Endothelial cell of hepatic sinusoid (primary cell): ENCODE results near the gene KMT5B.

ENCODE experiments used
- in situ Hi-C: cut with HindIII; loops from 2 replicates; pipeline ENCODE4 v1.10.0; 2017; ENCODE audit warnings: low sequenced_read_pairs

Gene KMT5B

DNA sequence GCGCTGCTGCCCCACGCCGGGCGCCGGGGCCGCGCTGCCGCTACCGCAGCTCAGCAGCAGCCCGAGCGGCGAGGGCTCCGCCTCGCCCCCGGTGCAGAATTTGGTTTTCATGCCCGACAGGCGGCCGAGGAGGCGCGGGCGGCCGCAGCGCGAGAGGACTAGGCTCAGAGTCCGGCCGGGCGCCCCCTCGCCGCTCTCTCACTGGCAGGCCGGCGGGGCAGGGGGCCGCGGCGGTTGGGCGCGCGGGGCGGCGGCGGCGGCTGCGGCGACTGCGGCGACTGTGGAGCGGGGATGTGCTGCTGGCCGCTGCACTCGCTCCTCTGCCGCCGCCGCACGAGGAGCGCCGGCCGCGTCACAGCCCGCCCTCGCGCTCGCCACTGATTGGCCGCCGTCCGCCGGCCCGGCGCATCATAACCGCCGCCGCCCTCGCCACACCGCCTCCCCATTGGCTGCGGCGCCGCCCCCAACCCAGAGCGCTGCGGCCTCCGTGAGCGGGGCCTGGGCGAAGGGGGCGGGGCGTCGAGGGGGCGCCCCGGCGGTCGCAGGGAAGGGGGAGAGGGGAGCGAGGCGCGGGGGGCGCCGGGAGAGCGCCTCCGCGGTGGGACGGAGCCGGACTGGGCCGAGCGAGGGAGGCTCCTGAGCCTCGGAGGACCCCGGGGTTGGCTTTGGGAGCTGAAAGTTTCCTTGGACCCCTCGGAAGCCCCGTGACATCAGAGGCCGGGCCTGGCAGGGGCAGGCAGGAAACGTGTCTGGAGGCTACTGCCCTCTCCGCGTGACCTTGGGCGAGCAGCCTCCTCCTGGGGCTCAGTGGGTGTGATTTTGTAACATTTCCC is 91.8 kb downstream of the KMT5B start, which contains the start of gene CHKA:
TSS of gene CHKA (minus strand) at position 322 of the 833 bp plus-strand sequence. CDS start at position 111, 211 bp downstream.
- in situ Hi-C loops: no loop called here

DNA sequence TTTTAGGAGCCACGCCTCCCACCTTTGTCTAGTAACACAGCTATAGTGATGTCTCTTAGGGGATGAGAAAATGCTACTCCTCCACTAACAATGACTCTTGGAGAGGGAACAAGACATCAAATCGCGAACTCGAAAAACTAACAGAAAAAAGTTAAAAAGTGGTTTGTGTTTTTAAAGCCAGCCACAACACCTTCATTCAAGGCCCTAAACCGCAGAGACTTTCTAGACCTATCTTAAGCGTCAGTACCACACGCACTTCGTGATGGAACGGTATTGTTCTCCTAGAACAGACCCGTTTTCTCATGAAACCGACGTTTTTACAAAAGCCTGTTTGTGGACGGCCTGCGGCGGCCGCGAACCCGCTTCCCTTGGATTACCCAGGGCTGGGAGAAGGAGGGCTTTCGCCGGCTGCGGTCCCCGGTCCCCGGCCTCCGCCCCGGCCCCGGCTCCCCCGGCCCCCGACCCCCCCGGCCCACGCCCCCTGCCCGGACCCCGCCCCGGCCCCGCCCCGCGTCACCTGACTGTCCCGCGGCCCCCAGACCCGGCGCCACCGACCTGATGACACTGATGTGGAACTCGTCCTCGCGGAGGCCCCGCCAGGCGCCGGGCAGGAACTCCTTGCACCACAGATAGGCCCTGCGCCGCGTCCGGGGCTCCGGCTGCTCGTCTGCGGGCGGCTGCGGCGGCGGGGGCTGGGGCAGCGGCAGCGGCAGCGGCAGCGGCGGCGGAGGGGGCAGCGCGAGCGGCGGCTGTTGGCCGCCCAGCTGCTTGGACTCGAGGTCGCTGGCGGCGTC is 92.6 kb downstream of the KMT5B start:
- in situ Hi-C loops: no loop called here

DNA sequence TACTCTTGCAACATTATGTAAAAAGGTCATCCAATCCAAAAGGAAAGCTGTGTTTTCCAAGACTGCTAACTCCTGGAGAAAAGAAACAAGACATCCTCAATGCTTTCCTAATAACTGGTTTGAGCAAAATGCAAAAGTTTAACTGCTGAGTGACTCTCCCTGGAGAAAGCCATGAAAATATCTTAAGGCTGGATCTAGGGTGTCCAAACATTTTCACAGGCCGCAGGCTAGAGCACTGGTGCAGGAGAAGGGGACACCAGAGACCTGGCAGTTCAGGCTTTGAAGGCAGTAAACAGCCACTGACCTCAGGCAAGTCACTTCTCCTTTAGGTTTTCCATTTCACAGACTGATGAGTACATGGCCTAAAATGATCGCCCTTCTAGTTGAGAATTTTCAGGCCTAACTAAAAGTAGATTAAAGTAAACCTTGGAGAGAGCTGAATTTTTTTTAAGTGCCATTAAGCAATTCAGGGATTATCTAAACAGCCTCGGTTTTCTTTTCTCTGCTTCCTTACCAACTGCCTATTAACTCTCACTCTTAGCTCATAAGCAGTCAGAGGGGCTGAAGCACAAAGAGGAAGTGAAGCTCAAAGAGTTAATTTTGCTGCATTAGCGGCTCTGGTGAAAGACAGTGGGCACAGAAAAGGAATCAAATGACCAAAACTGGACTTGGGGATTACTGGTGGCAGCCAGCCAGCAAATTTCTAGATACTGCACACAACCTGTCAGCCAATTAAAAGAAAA is 94.2 kb downstream of the KMT5B start:
- in situ Hi-C loops: no loop called here

DNA sequence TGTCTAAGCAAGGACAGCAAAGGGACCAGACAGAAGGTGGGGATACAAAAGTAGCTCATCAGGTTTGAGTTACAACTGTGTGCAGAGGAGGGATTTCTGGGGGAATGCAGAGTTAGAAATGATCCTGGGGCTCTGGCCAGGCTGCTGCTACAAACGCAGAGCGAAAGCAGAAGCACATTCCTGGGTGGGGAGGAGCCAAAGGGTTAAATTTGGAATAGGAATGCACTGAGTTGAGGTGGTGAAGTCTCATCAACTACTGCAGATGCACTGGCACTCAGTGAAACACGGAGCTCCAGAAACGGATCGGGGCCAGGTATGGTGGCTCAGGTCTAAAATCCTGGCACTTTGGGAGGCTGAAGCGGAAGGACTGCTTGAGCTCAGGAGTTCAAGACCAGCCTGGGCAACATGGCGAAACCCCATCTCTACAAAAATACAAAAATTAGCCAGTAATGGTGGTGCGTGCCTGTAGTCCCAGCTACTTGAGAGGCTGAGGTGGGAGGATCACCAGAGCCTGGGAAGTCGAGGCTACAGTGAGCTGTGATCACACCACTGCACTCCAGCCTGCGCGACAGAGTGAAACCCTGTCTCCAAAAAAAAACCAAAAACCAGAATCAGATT is 95.1 kb downstream of the KMT5B start:
- in situ Hi-C loops: no loop called here

DNA sequence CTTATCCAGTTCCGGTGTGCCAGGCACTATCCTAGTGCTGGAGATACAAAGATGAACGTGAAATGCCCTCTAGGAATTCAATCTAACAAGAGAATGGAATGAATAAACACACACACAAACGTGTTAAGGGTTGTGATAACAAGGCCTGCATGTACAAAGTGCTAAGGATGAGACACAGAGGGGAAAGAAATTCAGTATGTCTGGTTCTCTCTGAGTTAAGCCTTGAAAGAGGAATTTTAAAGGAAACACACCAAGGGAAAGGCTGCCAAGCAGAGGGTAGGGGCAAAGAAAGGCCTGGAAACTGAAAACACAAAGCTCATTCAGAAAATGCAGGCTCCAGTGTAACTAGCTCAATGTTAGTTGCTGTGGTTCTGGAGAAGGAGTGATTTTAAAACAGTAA is 96.1 kb downstream of the KMT5B start:
- in situ Hi-C loops: no loop called here

DNA sequence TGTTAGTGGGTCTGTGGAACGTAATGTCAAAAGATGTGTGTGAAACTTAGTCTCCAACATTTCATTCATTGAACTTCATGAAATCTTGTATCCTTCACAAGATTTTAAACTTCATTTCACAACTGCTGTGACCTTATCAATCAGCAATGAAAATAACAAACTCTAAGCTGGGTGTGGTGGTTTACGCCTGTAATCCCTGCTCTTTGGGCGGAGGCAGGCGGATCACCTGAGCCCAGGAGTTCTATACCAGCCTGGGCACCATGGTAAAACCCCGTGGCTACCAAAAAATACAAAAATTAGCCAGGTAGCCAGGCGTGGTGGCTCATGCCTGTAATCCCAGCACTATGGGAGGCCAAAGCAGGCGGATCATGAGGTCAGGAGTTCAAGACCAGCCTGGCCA is 97.0 kb downstream of the KMT5B start:
- in situ Hi-C loops: no loop called here

DNA sequence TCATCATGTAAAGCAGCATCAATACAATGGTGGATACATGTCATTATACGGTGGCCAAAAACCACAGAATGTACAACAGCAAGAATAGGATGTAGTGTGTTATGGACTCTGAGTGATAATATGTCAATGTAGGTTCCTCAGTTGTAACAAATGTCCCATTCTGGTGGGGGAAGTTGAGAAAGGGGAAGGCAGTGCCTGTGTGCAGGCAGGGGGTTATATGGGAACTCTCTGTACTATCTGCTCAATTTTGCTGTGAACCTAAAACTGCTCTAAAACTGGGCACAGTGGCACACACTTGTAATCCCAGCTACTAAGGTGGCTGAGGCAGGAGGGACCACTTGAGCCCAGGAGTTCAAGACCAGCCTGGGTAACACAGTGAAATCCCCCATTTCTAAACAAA is 97.8 kb downstream of the KMT5B start:
- in situ Hi-C loops: no loop called here

DNA sequence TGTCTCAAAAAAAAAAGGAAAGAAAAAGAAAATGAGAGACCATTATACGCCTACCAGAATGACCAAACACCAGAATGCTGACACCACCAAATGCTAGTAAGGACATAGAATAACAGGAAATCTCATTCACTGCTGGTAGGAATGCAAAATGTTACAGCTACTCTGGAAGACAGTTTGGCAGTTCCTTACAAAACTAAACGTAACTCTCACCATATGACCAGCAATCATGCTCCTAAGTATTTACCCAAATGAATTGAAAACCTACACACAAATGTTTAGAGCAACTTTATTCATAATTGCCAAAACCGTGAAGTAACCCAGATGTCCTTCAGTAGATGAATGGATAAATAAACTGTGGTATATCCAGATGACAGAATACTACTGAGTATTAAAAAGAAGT is 99.1 kb downstream of the KMT5B start:
- in situ Hi-C loops: no loop called here

DNA sequence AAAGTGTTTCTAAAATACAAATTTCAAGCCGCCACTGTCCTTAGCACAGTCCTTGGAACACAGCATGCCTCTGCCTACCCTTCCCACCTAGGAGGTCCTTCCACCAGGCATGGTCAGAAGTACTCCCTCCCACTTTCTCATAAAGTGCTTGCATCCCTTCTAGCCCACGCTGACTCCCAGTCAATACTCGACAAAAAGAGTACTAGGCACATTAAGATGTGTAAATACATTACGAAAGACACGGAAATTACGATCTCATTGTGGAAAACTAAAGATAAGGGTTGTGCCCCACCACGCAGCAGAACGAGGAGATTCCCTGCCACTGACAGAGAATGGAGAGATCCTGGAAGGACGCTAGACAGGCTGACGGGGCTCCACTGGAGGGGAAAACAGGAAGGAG is 105.4 kb downstream of the KMT5B start:
- in situ Hi-C loops: no loop called here

DNA sequence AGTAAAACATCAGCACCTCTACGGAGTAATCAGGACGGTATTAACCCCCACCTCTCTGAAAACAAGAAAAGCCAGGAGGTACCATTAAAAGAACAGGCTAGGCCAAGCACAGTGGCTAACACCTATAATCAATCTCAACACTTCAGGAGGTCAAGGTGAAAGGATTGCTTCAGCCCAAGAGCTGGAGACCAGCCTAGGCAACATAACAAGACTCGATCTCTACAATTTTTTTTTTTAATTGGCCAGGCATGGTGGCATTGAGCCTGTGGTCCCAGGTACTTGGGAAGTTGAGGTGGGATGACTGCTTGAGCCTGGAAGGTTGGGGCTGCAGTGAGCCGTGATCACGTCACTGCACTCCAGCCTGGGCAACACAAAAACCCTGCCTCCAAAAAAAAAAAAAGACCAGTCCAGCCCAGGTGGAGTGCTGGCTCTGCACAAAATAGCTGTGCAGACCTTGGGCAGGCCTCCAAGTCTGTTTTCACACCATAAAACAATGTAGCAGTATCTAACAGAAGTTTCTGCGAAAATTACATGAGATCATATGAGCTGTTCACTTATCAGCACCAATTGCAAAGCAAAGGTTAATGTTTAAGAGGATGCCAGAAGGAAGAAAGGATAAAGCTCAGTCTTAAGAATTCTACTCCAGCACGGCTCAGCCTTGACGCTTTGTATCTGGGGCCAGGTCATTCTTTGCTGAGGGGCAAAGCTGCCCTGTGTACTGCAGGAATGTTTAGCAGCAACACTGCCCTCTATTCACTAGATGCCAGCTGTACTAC is 106.7 kb downstream of the KMT5B start:
- in situ Hi-C loops: no loop called here
